ENCODE measurements around the gene AHDC1. TPM values are rescaled to one million over a fixed set of nuclear protein-coding genes. Genes with fewer than 3 reads are reported as not detected.

The AHDC1 gene
- total and polyA plus RNA-seq, 2 of the 13 experiments (the other 11 are each of a cell fraction or from before 2014, with no cell fraction given): 1.0 to 2.7 TPM

- TF ChIP-seq SMYD3 (CRISPR knock-in tag; IDR thresholded peaks at IDR 0.05) (no peak), ZNF660 (CRISPR knock-in tag; IDR thresholded peaks at IDR 0.05; ENCODE audit: borderline replicate concordance, low read depth) (no peak), ZNF296 (CRISPR knock-in tag; conservative IDR thresholded peaks at IDR 0.05) (no peak; the same call in 1 of the 2 replicates), ZNF569 (CRISPR knock-in tag; IDR thresholded peaks at IDR 0.05; ENCODE audit: borderline replicate concordance) (no peak; the same call in 1 of the 2 replicates), ZNF230 (CRISPR knock-in tag; IDR thresholded peaks at IDR 0.05) (no peak), SMAD1 (CRISPR knock-in tag; IDR thresholded peaks at IDR 0.05; ENCODE audit: borderline replicate concordance, low read depth) (no peak), SAFB2 (CRISPR knock-in tag; IDR thresholded peaks at IDR 0.05; ENCODE audit: borderline replicate concordance, low read depth) (peak; percentile 18; the same call in 1 of the 2 replicates), TCF12 (IDR thresholded peaks at IDR 0.05) (no peak), TCF12 (CRISPR knock-in tag; IDR thresholded peaks at IDR 0.05) (no peak), ZNF468 (CRISPR knock-in tag; IDR thresholded peaks at IDR 0.05) (no peak), ZNF256 (CRISPR knock-in tag; conservative IDR thresholded peaks at IDR 0.05) (no peak), KMT2B (CRISPR knock-in tag; IDR thresholded peaks at IDR 0.05) (peak; percentile 45; the same call in 1 of the 2 replicates), ZNF567 (CRISPR knock-in tag; IDR thresholded peaks at IDR 0.05; ENCODE audit: borderline replicate concordance) (0 out of 2 replicates have a peak, but pooled peaks have one; percentile 94), POLR2AphosphoS2 (IDR thresholded peaks at IDR 0.05; ENCODE audit: low read depth, low read length) (peak; percentile 26; the same call in 1 of the 2 replicates), SMARCE1 (IDR thresholded peaks at IDR 0.05; ENCODE audit: borderline replicate concordance) (no peak), ZNF101 (CRISPR knock-in tag; IDR thresholded peaks at IDR 0.05; ENCODE audit: borderline replicate concordance, low read depth) (no peak), HCFC1 (IDR thresholded peaks at IDR 0.05; ENCODE audit: low read depth, low read length) (no peak), ZFP41 (CRISPR knock-in tag; IDR thresholded peaks at IDR 0.05; ENCODE audit: borderline replicate concordance) (no peak), ZSCAN22 (CRISPR knock-in tag; IDR thresholded peaks at IDR 0.05) (no peak), ZNF780A (CRISPR knock-in tag; IDR thresholded peaks at IDR 0.05) (0 out of 2 replicates have a peak, but pooled peaks have one; percentile 24), BCLAF1 (IDR thresholded peaks at IDR 0.05) (no peak), ZNF816 (CRISPR knock-in tag; IDR thresholded peaks at IDR 0.05; ENCODE audit: borderline replicate concordance) (no peak; the same call in 1 of the 2 replicates), ZNF547 (CRISPR knock-in tag; IDR thresholded peaks at IDR 0.05) (peak; percentile 55), ARHGAP35 (CRISPR knock-in tag; IDR thresholded peaks at IDR 0.05; ENCODE audit: borderline replicate concordance) (no peak)
- TF ChIP-seq, protein P1, sequence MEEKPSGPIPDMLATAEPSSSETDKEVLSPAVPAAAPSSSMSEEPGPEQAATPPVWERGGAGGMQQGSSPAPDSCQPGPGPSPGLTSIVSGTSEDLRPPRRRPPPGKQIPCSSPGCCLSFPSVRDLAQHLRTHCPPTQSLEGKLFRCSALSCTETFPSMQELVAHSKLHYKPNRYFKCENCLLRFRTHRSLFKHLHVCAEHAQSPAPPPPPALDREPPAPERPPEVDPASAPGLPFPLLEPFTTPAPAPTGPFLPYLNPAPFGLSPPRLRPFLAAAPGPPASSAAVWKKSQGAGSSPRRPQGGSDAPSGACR (CRISPR knock-in tag; IDR thresholded peaks at IDR 0.05): peak; percentile 85
- TF ChIP-seq, protein P2, sequence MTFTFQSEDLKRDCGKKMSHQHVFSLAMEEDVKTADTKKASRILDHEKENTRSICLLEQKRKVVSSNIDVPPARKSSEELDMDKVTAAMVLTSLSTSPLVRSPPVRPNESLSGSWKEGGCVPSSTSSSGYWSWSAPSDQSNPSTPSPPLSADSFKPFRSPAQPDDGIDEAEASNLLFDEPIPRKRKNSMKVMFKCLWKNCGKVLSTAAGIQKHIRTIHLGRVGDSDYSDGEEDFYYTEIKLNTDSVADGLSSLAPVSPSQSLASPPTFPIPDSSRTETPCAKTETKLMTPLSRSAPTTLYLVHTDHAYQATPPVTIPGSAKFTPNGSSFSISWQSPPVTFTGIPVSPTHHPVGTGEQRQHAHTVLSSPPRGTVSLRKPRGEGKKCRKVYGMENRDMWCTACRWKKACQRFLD (CRISPR knock-in tag; IDR thresholded peaks at IDR 0.05; ENCODE audit: borderline replicate concordance): 0 out of 2 replicates have a peak, but pooled peaks have one; percentile 73
Observed at GRCh38 chr1:27563591-27564471, 40.1 kb downstream of the AHDC1 start (continued).

All from HepG2 (cell line).